Endodermal cell (in vitro differentiated cells): ENCODE data around the gene SPEN. TPM values are rescaled to one million over a fixed set of nuclear protein-coding genes. Genes with fewer than 3 reads are reported as not detected.
A peak's percentile ranks its signal among the peaks of the same experiment; 100 is the strongest.

Experiments
- DNase-seq: peaks from one replicate; pipeline ENCODE4 v3.0.0-alpha.2; 2017
- H3K27ac ChIP-seq: 2 replicates; pipeline ENCODE4 v1.5.1; 2013; ENCODE audit warnings: mild to moderate bottlenecking, low read depth, low read length, moderate library complexity
- H3K27me3 ChIP-seq: 2 replicates; pipeline ENCODE4 v1.6.1; 2013; ENCODE audit warnings: mild to moderate bottlenecking, low read length, moderate library complexity; ENCODE audit not compliant: insufficient read depth, control insufficient read depth, poor library complexity, severe bottlenecking
- H3K36me3 ChIP-seq: 2 replicates; pipeline ENCODE4 v1.7.0; 2013; ENCODE audit warnings: mild to moderate bottlenecking, low read length, moderate library complexity; ENCODE audit not compliant: control insufficient read depth, insufficient read depth
- H3K4me1 ChIP-seq: one replicate; pipeline ENCODE4 v1.7.0; 2013; ENCODE audit warnings: low read length; ENCODE audit not compliant: control insufficient read depth, insufficient read depth
- H3K4me3 ChIP-seq: 2 replicates; pipeline ENCODE4 v1.5.1; 2013; ENCODE audit warnings: mild to moderate bottlenecking, low read length, moderate library complexity
- H3K9ac ChIP-seq: 2 replicates; pipeline ENCODE4 v1.6.1; 2013; ENCODE audit warnings: mild to moderate bottlenecking, low read length, moderate library complexity; ENCODE audit not compliant: poor library complexity, severe bottlenecking; ENCODE audit errors: extremely low read depth
- H3K9me3 ChIP-seq: 2 replicates; pipeline ENCODE4 v1.6.1; 2013; ENCODE audit warnings: mild to moderate bottlenecking, low read length, moderate library complexity; ENCODE audit not compliant: control insufficient read depth
- H3K27ac Mint-ChIP-seq: 2 replicates; pipeline ENCODE4 v1.8.0; 2020; ENCODE audit warnings: mixed read lengths
- H3K27me3 Mint-ChIP-seq: 2 replicates; pipeline ENCODE4 v1.8.0; 2021; ENCODE audit warnings: mild to moderate bottlenecking, mixed read lengths; ENCODE audit not compliant: insufficient read depth
- H3K36me3 Mint-ChIP-seq: 2 replicates; pipeline ENCODE4 v1.8.0; 2020; ENCODE audit warnings: low read depth, mixed read lengths
- H3K4me1 Mint-ChIP-seq: 2 replicates; pipeline ENCODE4 v1.8.0; 2020; ENCODE audit warnings: mixed read lengths
- H3K4me3 Mint-ChIP-seq: 2 replicates; pipeline ENCODE4 v1.8.0; 2020; ENCODE audit warnings: mild to moderate bottlenecking, moderate library complexity, mixed read lengths
- H3K9me3 Mint-ChIP-seq: 2 replicates; pipeline ENCODE4 v1.8.0; 2020; ENCODE audit warnings: mild to moderate bottlenecking, mixed read lengths
- WGBS, 2 experiments: methylation state at CpG; one replicate each; pipeline versions ENCODE4 v1.1.5 to v1.1.7; 2013; ENCODE audit warnings: missing lambda C conversion rate in 2 of 2, mixed read lengths in 1 of 2; ENCODE audit not compliant: insufficient coverage in 1 of 2, insufficient read length in 1 of 2; 5-methylcytosine and 5-hydroxymethylcytosine counted together
- total RNA-seq, 2 donors: library from RNA; stranded (reverse); fragmentation: NEBNext Ultra II Directional in 1 of 2; extraction: Animal tissue kit (Norgen Biotek cat#: 25700) in 1 of 2; gene quantifications; 2 replicates in 1 of 2; 3 replicates in 1 of 2; pipeline ENCODE4 v1.2.1, GENCODE V29; 2021
- TF ChIP-seq, protein P1 (sequence below): fragments of 200-600 bp; sonication (generic); conservative IDR thresholded peaks from 2 replicates; pipeline ENCODE4 v1.5.0; 2021; ENCODE audit warnings: antibody characterized with exemption, mild to moderate bottlenecking

Gene SPEN
- total RNA-seq, 2 donors from 2014 or later: 61.5 to 71.9 TPM

DNA sequence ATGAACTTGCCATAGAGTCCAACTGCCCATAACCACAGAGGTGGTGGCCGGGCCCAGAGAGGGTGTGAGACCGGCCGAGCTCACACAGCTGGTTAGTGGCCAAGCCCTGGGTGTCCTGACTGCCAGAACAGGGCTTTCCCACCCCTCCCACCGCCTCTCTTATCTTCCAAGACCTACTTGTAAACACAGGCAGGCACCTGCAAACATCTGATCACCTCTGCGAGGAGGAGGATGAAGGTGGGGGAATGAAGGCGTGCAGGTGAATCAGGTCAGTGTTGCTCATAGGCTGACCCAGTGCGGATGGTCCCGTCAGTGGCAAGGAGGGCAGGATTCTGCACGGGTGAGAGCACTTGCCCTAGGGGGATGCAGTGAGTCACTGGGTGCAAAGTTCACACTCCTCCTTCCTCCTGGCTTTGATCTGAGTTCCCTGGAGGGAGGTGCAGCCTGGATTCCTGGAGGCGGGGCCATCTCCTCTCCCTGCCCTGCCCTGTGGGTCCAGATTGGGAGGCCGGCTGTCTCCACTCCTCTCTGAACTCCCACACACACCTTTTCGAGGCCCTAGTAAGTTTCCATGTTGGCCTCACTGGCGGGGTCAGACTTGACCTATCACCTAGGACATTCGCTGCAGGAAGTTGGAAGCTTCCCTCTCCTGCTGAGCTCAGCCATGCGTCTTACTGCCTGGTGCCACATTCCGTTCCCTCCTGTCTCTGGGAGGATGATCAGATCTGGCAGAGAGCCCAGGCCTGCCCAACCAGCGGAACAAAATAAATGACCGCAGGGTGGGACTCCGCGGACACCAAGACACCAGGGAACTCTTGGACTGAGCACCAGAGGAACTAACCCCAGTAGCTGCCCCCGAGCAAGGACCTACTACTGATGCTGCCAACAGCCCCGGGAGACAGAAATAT, 47.3 kb upstream of the SPEN start:
- Mint-ChIP-seq H3K27ac (peak overlapping the region; percentile 92), H3K36me3 (no peaks in the 10 kb centered on the region), H3K9me3 (no peaks in the 10 kb centered on the region), H3K4me1 (peaks cover 43% of the 10 kb centered on the region), H3K27me3 (no peaks in the 10 kb centered on the region), H3K4me3 (peak overlapping the region; percentile 29)
- no peaks in the 10 kb centered on the region for H3K27me3 ChIP-seq
- peak; percentile 92 for DNase-seq
- TF ChIP-seq, protein P1, sequence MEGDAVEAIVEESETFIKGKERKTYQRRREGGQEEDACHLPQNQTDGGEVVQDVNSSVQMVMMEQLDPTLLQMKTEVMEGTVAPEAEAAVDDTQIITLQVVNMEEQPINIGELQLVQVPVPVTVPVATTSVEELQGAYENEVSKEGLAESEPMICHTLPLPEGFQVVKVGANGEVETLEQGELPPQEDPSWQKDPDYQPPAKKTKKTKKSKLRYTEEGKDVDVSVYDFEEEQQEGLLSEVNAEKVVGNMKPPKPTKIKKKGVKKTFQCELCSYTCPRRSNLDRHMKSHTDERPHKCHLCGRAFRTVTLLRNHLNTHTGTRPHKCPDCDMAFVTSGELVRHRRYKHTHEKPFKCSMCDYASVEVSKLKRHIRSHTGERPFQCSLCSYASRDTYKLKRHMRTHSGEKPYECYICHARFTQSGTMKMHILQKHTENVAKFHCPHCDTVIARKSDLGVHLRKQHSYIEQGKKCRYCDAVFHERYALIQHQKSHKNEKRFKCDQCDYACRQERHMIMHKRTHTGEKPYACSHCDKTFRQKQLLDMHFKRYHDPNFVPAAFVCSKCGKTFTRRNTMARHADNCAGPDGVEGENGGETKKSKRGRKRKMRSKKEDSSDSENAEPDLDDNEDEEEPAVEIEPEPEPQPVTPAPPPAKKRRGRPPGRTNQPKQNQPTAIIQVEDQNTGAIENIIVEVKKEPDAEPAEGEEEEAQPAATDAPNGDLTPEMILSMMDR: no peak
- peaks cover 19% of the 10 kb centered on the region for H3K4me1 ChIP-seq
- no peaks in the 10 kb centered on the region for H3K36me3 ChIP-seq
- H3K27ac ChIP-seq: peak overlapping the region; percentile 1
- no peaks in the 10 kb centered on the region for H3K9me3 ChIP-seq
- peak overlapping the region; percentile 57 for H3K4me3 ChIP-seq
- H3K9ac ChIP-seq: peak overlapping the region; percentile 41
- WGBS, 2 experiments: 50 to 55% methylated on average over 14 to 22 of the region's 22 CpGs

DNA sequence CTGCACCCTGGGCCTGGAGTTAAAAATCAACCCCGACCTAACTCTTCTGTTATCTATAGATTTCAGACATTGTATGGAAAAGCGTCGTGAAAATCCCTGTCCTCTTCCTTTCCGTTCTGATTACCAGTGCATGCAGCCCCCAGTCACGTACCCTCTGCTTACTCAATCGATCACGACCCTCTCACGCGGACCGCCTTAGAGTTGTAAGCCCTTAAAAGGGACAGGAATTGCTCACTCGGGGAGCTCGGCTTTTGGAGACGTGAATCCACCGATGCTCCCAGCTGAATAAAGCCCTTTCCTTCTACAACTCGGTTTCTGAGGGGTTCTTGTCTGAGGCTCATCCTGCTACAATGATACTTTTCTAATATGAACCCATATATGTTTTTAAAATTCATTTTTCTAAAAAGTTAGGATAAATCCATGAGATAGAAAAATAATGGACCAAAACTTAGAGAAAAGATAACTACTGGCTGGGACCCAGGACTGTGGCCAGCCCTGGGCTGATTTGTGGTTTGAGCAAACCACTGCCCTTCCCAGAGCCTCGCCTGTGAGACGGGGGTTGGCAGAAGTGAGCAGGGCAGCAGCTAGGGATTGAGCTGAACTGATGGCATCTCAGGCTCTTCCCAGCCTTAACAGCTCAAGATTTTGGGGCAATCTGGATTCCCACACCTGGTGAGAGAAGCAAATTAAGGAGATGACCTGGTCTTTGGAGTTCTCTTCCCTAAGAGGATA, 45.1 kb upstream of the SPEN start:
- peak overlapping the region; percentile 27 for H3K4me3 Mint-ChIP-seq
- peaks cover 43% of the 10 kb centered on the region for H3K4me1 Mint-ChIP-seq
- peak overlapping the region; percentile 80 for H3K27ac Mint-ChIP-seq
- peaks cover 19% of the 10 kb centered on the region for H3K4me1 ChIP-seq
- no peak for DNase-seq
- no peak overlapping the region for H3K27ac ChIP-seq
- no peaks in the 10 kb centered on the region for H3K36me3 ChIP-seq
- H3K9me3 ChIP-seq: no peaks in the 10 kb centered on the region
- H3K9me3 Mint-ChIP-seq: no peaks in the 10 kb centered on the region
- peak overlapping the region; percentile 16 for H3K9ac ChIP-seq
- TF ChIP-seq, protein P1: no peak
- no peaks in the 10 kb centered on the region for H3K27me3 ChIP-seq
- 68 to 81% methylated on average over 11 to 17 of the region's 17 CpGs for WGBS, 2 experiments
- peak overlapping the region; percentile 53 for H3K4me3 ChIP-seq
- no peaks in the 10 kb centered on the region for H3K36me3 Mint-ChIP-seq
- no peaks in the 10 kb centered on the region for H3K27me3 Mint-ChIP-seq

DNA sequence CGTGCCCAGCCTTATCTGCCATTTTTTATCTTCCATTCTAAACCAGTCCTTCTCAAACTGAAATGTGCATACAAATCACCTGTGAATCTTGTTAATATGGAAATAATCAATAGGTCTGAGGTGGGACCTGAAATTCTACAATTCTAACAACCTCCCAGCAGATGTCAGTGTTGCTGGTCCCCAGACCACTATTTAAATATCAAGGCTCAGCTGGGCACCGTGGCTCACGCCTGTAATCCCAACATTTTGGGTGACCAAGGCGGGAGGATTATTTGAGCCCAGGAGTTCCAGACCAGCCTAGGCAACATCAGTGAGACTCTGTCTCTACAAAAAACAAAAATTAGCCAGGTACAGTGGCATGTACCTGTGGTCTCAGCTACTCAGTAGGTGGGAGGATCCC, 44.1 kb upstream of the SPEN start:
- no peaks in the 10 kb centered on the region for H3K9me3 Mint-ChIP-seq
- Histone ChIP-seq H3K27me3 (no peaks in the 10 kb centered on the region), H3K4me1 (peaks cover 19% of the 10 kb centered on the region), H3K36me3 (no peaks in the 10 kb centered on the region), H3K9ac (peak overlapping the region; percentile 26), H3K4me3 (no peak overlapping the region), H3K27ac (no peak overlapping the region), H3K9me3 (no peaks in the 10 kb centered on the region)
- no peaks in the 10 kb centered on the region for H3K27me3 Mint-ChIP-seq
- no peak overlapping the region for H3K4me3 Mint-ChIP-seq
- TF ChIP-seq, protein P1: peak; percentile 77
- DNase-seq: peak; percentile 84
- 29 to 37% methylated on average over 3 to 4 of the region's 4 CpGs for WGBS, 2 experiments
- peak overlapping the region; percentile 69 for H3K27ac Mint-ChIP-seq
- H3K4me1 Mint-ChIP-seq: peaks cover 40% of the 10 kb centered on the region
- peaks cover 2% of the 10 kb centered on the region for H3K36me3 Mint-ChIP-seq
